Measurements from ENCODE around the gene DKKL1.

DNA sequence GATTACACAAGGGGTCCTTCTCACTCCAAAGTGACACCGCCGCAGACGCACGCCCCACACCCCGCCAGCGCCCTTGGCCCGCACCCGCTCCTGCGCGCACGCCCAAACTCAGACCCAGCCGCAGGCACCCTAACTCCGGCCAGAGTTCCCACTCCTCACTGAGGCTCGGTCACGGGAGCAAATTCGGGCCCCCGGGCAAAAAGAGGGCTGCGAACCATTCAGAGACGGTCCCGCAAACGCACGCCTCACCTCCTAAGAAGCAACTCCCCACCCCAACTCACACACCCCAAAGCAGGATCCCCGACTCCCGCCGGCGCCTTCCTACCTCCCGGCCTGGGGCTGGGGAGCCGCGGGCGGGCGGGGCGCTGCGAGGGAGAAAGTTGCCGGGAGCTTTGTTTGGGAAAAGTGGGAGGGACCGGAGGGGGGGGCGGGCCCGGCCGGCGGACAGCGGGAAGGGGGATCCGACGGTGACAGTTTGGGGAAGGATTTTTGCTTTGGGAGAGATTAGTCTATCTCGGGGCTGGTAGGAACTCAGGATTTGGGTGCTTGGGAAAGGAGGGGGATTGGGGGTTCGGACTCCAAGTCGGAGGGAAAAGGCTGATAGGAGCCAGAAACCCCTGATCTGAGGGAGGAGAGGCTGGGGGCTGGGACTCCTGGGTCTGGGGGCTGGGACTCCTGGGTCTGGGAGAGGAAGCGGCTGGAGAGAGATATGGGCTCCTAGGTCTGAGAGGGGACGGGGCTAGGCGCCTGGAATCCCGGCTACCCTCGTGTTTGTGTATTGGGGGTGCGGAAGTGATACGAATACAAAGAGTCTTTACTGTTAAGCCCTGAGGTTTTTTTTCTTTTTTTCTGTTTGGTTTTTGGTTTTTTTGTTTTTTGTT lies 1.4 kb upstream of the DKKL1 start, which contains the start of gene TEAD2:
- peak; percentile 16 for TF ChIP-seq POLR2A (IDR thresholded peaks at IDR 0.05)
- TF ChIP-seq, protein P1, sequence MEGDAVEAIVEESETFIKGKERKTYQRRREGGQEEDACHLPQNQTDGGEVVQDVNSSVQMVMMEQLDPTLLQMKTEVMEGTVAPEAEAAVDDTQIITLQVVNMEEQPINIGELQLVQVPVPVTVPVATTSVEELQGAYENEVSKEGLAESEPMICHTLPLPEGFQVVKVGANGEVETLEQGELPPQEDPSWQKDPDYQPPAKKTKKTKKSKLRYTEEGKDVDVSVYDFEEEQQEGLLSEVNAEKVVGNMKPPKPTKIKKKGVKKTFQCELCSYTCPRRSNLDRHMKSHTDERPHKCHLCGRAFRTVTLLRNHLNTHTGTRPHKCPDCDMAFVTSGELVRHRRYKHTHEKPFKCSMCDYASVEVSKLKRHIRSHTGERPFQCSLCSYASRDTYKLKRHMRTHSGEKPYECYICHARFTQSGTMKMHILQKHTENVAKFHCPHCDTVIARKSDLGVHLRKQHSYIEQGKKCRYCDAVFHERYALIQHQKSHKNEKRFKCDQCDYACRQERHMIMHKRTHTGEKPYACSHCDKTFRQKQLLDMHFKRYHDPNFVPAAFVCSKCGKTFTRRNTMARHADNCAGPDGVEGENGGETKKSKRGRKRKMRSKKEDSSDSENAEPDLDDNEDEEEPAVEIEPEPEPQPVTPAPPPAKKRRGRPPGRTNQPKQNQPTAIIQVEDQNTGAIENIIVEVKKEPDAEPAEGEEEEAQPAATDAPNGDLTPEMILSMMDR (IDR thresholded peaks at IDR 0.05), result no peak
- TF ChIP-seq POLR2AphosphoS5 (IDR thresholded peaks at IDR 0.05), result peak; percentile 26 to 65 (median 57)

Data from transverse colon (tissue), 4 donors.